RPMI7951 (cell line): ENCODE measurements around the gene CASP10. TPM values are rescaled to one million over a fixed set of nuclear protein-coding genes. Genes with fewer than 3 reads are reported as not detected.

ENCODE experiments used
- total RNA-seq: library from RNA; depleted of rRNA; stranded (reverse); fragments of >200 nt; shearing (Covaris generic); gene quantifications from 2 replicates; pipeline ENCODE4 v1.2.3, GENCODE V29; 2014; rRNA removed

CASP10 gene
- total RNA-seq, 1 experiment from 2014 or later = 7.4 TPM

Other genes with a start within 250 kb of the CASP10 start
- gene ORC2, start 219.5 kb upstream of the CASP10 start, total RNA-seq = 16.8 and 17.1 TPM in 2 replicates
- gene HYCC2, start 111.5 kb upstream of the CASP10 start, total RNA-seq = 7.0 and 7.3 TPM in 2 replicates
- gene NDUFB3, start 111.1 kb upstream of the CASP10 start, total RNA-seq = 212 and 224 TPM in 2 replicates
- 45.3 and 46.5 TPM in 2 replicates for gene CFLAR, start 67.0 kb upstream of the CASP10 start, total RNA-seq
- gene CASP8, start 77.4 kb downstream of the CASP10 start, total RNA-seq = 43.4 and 45.3 TPM in 2 replicates
- 1.3 and 1.5 TPM in 2 replicates for gene FLACC1, start 174.2 kb downstream of the CASP10 start, total RNA-seq